HCT116 (cell line): ENCODE results near the gene SNX10. TPM values are rescaled to one million over a fixed set of nuclear protein-coding genes. Genes with fewer than 3 reads are reported as not detected.
"Not testable (repeated sequence)": the region's sequence is repeated elsewhere in the genome, so short reads cannot be mapped to it uniquely, and the experiment has no call there.

Experiments
- ATAC-seq: fragments of 200-7000 bp; cut with Tn5 transposase; 2 replicates; pipeline ENCODE4 v1.9.1; 2020; ENCODE audit warnings: mild to moderate bottlenecking, moderate library complexity
- BruUV-seq: library from RNA; stranded (reverse); fragments of 400-500 nt; replicated peaks from 2 replicates; lab custom pipeline; 2021; lab: Mats Ljungman, UMichigan
- CTCF ChIA-PET: fragments of 300-600 bp; sonication (Branson Sonifier 250); formaldehyde crosslinking; loops from one replicate; lab custom pipeline; 2021; ENCODE audit warnings: antibody characterized with exemption; lab: Charles Lee
- POLR2A ChIA-PET: fragments of 300-600, 350-600 bp; sonication (Branson Sonifier 250); formaldehyde crosslinking; loops from one replicate; lab custom pipeline; 2021; ENCODE audit warnings: antibody characterized with exemption; lab: Charles Lee
- RAD21 ChIA-PET, 2 experiments: fragments of 300-600 bp; sonication (Branson Sonifier 250); formaldehyde crosslinking; loops; one replicate each; lab custom pipeline; 2023; ENCODE audit warnings: low total read pairs in 2 of 2; ENCODE audit not compliant: uncharacterized antibody in 2 of 2, unreplicated experiment in 2 of 2, low non-redundant PET in 1 of 2; lab: Charles Lee
- DNase-seq: peaks from one replicate; pipeline ENCODE4 v3.0.0-alpha.2; 2010; ENCODE audit warnings: low read depth, low spot score
- H2AFZ ChIP-seq: fragments of 200-600 bp; shearing (Covaris generic), sonication (generic); 2 replicates; pipeline ENCODE4 v1.6.1; 2017; ENCODE audit warnings: low read depth, mixed run types, mixed read lengths, antibody characterized with exemption, low read length; ENCODE audit not compliant: poor library complexity, severe bottlenecking
- H3K27ac ChIP-seq: 2 replicates; pipeline ENCODE4 v1.5.1; 2012; ENCODE audit warnings: low read depth, low read length
- H3K27me3 ChIP-seq: fragments of 200-600 bp; sonication (generic); 2 replicates; pipeline ENCODE4 v1.6.1; 2016; ENCODE audit warnings: mixed run types, low read length, mixed read lengths; ENCODE audit not compliant: insufficient read depth
- H3K36me3 ChIP-seq, 2 experiments: fragments of 200-500 bp in 1 of 2; fragments of 200-600 bp in 1 of 2; sonication (Bioruptor generic) in 1 of 2; sonication (generic) in 1 of 2; 2 replicates each; pipeline versions ENCODE4 v1.5.1 to v1.6.1; 2014 to 2016; ENCODE audit warnings: low read length in 2 of 2, inconsistent platforms in 1 of 2, mixed read lengths in 1 of 2, mixed run types in 1 of 2; ENCODE audit not compliant: insufficient read depth in 2 of 2, control insufficient read depth in 1 of 2
- H3K4me1 ChIP-seq, 2 experiments: fragments of 200-600 bp in 1 of 2; sonication (generic) in 1 of 2; 2 replicates each; pipeline versions ENCODE4 v1.5.1 to v1.6.1; 2012 to 2017; ENCODE audit warnings: low read length in 2 of 2, inconsistent platforms in 1 of 2, mild to moderate bottlenecking in 1 of 2, mixed read lengths in 1 of 2, mixed run types in 1 of 2, moderate library complexity in 1 of 2; ENCODE audit not compliant: insufficient read depth in 2 of 2, control insufficient read depth in 1 of 2
- H3K4me2 ChIP-seq: fragments of 200-600 bp; sonication (generic); 2 replicates; pipeline ENCODE4 v1.6.1; 2017; ENCODE audit warnings: mixed run types, low read length, mixed read lengths
- H3K4me3 ChIP-seq, 2 experiments: fragments of 200-600 bp in 1 of 2; sonication (generic) in 1 of 2; replicated peaks in 1 of 2; 2 replicates each; pipeline ENCODE4 v1.5.1; 2011 to 2016; ENCODE audit warnings: low read length in 2 of 2, control low read depth in 1 of 2, low read depth in 1 of 2, mild to moderate bottlenecking in 1 of 2, mixed read lengths in 1 of 2, mixed run types in 1 of 2
- H3K79me2 ChIP-seq: fragments of 200-600 bp; sonication (generic); 2 replicates; pipeline ENCODE4 v1.6.1; 2017; ENCODE audit warnings: mild to moderate bottlenecking, mixed run types, low read length, moderate library complexity, mixed read lengths; ENCODE audit not compliant: insufficient read depth
- H3K9ac ChIP-seq: fragments of 200-600 bp; sonication (generic); 2 replicates; pipeline ENCODE4 v1.6.1; 2016; ENCODE audit warnings: low read length, mixed read lengths
- H3K9me2 ChIP-seq: fragments of 200-600 bp; sonication (generic), shearing (Covaris generic); 2 replicates; pipeline ENCODE4 v1.6.1; 2017; ENCODE audit warnings: mixed run types, mild to moderate bottlenecking, moderate library complexity; ENCODE audit not compliant: insufficient read depth
- H3K9me3 ChIP-seq, 2 experiments: fragments of 200-500 bp in 1 of 2; fragments of 200-600 bp in 1 of 2; sonication (Bioruptor generic) in 1 of 2; sonication (generic) in 1 of 2; 2 replicates each; pipeline ENCODE4 v1.6.1; 2014 to 2017; ENCODE audit warnings: low read length in 2 of 2, mixed read lengths in 2 of 2, inconsistent platforms in 1 of 2, low read depth in 1 of 2, mild to moderate bottlenecking in 1 of 2, mixed run types in 1 of 2, moderate library complexity in 1 of 2; ENCODE audit not compliant: control insufficient read depth in 1 of 2, insufficient read depth in 1 of 2
- H4K20me1 ChIP-seq: fragments of 200-600 bp; sonication (generic), shearing (Covaris generic); 2 replicates; pipeline ENCODE4 v1.6.1; 2017; ENCODE audit warnings: mixed run types, mild to moderate bottlenecking, moderate library complexity; ENCODE audit not compliant: insufficient read depth
- EZH2phosphoT487 ChIP-seq: fragments of 200-600 bp; IDR thresholded peaks from 2 replicates; pipeline ENCODE4 v1.6.1; 2018; ENCODE audit warnings: antibody characterized with exemption, borderline replicate concordance
- JUND ChIP-seq: IDR thresholded peaks from 2 replicates; pipeline ENCODE4 v1.6.1; 2012
- RAD21 ChIP-seq: IDR thresholded peaks from 2 replicates; pipeline ENCODE4 v1.6.1; 2012; ENCODE audit warnings: low read depth, mild to moderate bottlenecking
- intact Hi-C: fragments of 100-400 bp; cut with micrococcal nuclease; formaldehyde crosslinking; loops from 2 replicates; pipeline ENCODE4 v1.10.0; 2022
- total RNA-seq: library from RNA; stranded (reverse); gene quantifications from one replicate; pipeline ENCODE4 v1.2.1, GENCODE V29; 2021; ENCODE audit not compliant: unreplicated experiment

The SNX10 gene
- total RNA-seq, 1 experiment from 2014 or later = 26.9 TPM

DNA sequence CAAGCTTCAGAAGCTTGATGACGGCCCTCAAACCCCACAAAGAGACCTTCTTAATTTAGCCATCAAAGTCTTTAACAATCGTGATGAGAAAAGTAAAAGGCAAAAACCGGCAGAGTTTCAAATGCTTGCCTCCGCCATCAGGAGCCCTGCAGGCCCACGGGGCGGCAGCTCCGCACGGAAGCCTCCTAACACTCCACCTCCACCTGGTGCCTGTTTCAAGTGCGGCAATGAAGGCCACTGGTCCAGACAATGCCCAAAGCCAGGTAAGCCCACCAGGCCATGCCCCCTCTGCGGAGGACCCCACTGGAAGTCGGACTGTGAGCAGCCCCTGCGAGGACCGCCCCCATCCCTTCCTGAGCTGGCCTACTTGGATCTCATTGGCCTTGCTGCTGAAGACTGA is 46.5 kb upstream of the SNX10 start (continued):
- no peak for TF ChIP-seq RAD21

DNA sequence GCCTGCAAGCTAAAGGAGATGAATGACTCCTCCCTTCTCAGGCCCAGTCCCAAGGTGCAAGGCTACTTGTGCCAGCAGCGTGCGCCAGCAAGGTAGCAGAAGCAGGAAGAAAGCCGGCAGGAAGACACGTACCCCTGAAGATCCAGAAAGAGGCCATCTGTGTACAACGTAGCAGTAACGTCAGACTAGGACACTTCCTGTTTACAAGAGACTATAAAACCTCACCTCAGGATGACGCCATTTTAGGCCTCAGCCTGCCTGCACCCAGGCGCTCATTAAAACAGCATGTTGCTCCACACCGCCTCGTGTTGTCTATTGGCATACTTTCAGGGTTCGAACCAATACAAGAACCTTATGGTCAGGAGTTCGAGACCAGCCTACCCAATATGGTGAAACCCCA is 41.4 kb upstream of the SNX10 start:
- Histone ChIP-seq H3K27ac (no peak overlapping the region), H3K27me3 (no peaks in the 10 kb centered on the region), H3K4me3 (no peak overlapping the region), H3K4me2 (no peak overlapping the region), H3K4me1 (no peaks in the 10 kb centered on the region), H2AFZ (no peak overlapping the region), H3K9me2 (no peaks in the 10 kb centered on the region), H3K36me3 (no peaks in the 10 kb centered on the region), H3K9me3 (no peaks in the 10 kb centered on the region), H4K20me1 (no peaks in the 10 kb centered on the region), H3K9ac (no peak overlapping the region), H3K79me2 (no peaks in the 10 kb centered on the region)
- CTCF ChIA-PET = no interaction called here
- intact Hi-C loops = no loop called here
- no peak for ATAC-seq
- POLR2A ChIA-PET = no interaction called here
- RAD21 ChIA-PET = no interaction called here
- DNase-seq = no peak
- no TSS peak for BruUV-seq
- TF ChIP-seq EZH2phosphoT487 = no peak
- no peak for TF ChIP-seq JUND

DNA sequence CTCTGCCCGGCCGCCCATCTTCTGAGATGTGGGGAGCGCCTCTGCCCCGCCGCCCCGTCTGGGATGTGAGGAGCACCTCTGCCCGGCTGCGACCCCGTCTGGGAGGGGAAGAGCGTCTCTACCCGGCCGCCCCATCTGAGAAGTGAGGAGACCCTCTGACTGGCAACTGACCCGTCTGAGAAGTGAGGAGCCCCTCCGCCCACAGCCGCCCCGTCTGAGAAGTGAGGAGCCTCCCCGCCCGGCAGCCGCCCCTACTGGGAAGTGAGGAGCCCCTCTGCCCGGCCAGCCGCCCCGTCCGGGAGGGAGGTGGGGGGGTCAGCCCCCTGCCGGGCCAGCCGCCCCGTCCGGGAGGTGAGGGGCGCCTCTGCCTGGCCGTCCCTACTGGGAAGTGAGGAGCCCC is 29.8 kb upstream of the SNX10 start:
- H3K27ac ChIP-seq, H3K9me3 ChIP-seq, POLR2A ChIA-PET, H2AFZ ChIP-seq, H3K4me3 ChIP-seq, intact Hi-C loops, H3K36me3 ChIP-seq, H3K27me3 ChIP-seq, H3K4me2 ChIP-seq, ATAC-seq, H3K79me2 ChIP-seq, H3K4me1 ChIP-seq, BruUV-seq, RAD21 ChIA-PET, H3K9ac ChIP-seq, CTCF ChIA-PET, H4K20me1 ChIP-seq, DNase-seq, H3K9me2 ChIP-seq: not testable (repeated sequence)
